ENCODE measurements around the gene ZNF140. TPM values are rescaled to one million over a fixed set of nuclear protein-coding genes. Genes with fewer than 3 reads are reported as not detected.

ZNF140 gene
- 19.9 and 21.6 TPM in 2 replicates for total RNA-seq

GRCh38 chr12:133080368-133081158 lies at the start of gene ZNF140:
Gene ZNF140, plus strand, starts transcription at chr12:133080923. Its CDS starts 398 bp downstream, at chr12:133081321.

GRCh38 chr12:133037207-133038005 lies 43.3 kb upstream of the ZNF140 start, which contains the start of gene ZNF84:
Gene ZNF84, plus strand, starts transcription at chr12:133037509. Its CDS starts 3,959 bp downstream, at chr12:133041468.

GRCh38 chr12:133130038-133130807 lies 49.5 kb downstream of the ZNF140 start, which contains the start of the genes ZNF10 and ZNF891:
Gene ZNF10, plus strand, starts transcription at chr12:133130627. Its CDS starts 13,866 bp downstream, at chr12:133144493.
Gene ZNF891, minus strand, starts transcription at chr12:133130274. Its CDS starts 8,356 bp downstream, at chr12:133121918.

Other genes starting within 250 kb of the ZNF140 start
- 33.0 and 52.1 TPM in 2 replicates for gene CHFR, start 193.3 kb upstream of the ZNF140 start, total RNA-seq
- 13.7 and 19.7 TPM in 2 replicates for gene ZNF605, start 124.6 kb upstream of the ZNF140 start, total RNA-seq
- 16.2 and 16.6 TPM in 2 replicates for gene ZNF26, start 94.6 kb upstream of the ZNF140 start, total RNA-seq
- gene ZNF84, start 43.4 kb upstream of the ZNF140 start, total RNA-seq: 23.2 and 29.0 TPM in 2 replicates
- 0.89 and 1.4 TPM in 2 replicates for gene ZNF891, start 49.4 kb downstream of the ZNF140 start, total RNA-seq
- 8.6 and 12.8 TPM in 2 replicates for gene ZNF10, start 49.7 kb downstream of the ZNF140 start, total RNA-seq
- 25.2 and 30.6 TPM in 2 replicates for gene ZNF268, start 100.6 kb downstream of the ZNF140 start, total RNA-seq
- not detected in 2 replicates for gene ANHX, start 155.0 kb downstream of the ZNF140 start, total RNA-seq

All from smooth muscle cell of the umbilical artery (primary cell).